Rectal smooth muscle tissue (tissue), 1 donor: ENCODE measurements around the gene STIL.
"Not testable (repeated sequence)": the region's sequence is repeated elsewhere in the genome, so short reads cannot be mapped to it uniquely, and the experiment has no call there.

ENCODE experiments used
- H3K27ac ChIP-seq: one replicate; pipeline ENCODE4 v1.7.0; 2013; ENCODE audit warnings: low read depth, low read length, inconsistent platforms
- H3K27me3 ChIP-seq: one replicate; pipeline ENCODE4 v1.7.0; 2013; ENCODE audit warnings: low read length; ENCODE audit not compliant: control insufficient read depth, insufficient read depth
- H3K36me3 ChIP-seq: one replicate; pipeline ENCODE4 v1.7.0; 2013; ENCODE audit warnings: low read length; ENCODE audit not compliant: control insufficient read depth, insufficient read depth
- H3K4me1 ChIP-seq: one replicate; pipeline ENCODE4 v1.7.0; 2013; ENCODE audit warnings: low read length; ENCODE audit not compliant: control insufficient read depth, insufficient read depth
- H3K4me3 ChIP-seq: one replicate; pipeline ENCODE4 v1.7.0; 2013; ENCODE audit warnings: low read length
- H3K9ac ChIP-seq: one replicate; pipeline ENCODE4 v1.7.0; 2013; ENCODE audit warnings: low read length

Gene STIL

DNA sequence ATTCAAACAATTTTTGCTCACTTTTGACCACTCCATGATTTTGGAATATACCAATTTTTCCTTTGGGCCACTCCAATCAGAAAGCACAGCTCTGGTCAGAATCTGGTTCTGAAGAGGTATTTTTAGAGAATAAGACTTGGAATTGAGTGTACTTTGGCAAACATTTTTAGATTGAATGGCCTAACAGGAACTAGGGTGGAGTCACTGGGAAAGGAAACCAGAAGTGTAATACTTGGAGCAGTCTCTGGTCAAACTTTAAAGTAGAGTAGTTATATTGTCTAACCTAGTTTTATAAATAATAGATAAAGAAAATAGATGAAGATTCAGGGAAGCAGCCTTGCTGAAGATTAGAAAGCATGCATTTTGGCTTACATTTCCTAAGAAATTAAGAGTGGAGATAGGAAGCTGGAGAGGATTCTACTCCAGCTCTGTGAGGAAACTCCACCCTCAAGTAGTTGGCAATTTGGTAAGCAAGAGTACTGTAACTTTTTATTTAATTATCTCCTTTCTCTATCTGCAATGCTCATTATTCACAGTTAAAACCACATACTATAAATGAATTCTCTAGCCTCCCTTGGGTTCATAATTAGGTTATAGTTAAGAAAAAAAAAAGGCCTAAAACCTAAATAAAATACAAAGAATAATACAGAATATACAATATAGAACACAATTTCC is 15.8 kb downstream of the STIL start:
- no peak overlapping the region for H3K27ac ChIP-seq

DNA sequence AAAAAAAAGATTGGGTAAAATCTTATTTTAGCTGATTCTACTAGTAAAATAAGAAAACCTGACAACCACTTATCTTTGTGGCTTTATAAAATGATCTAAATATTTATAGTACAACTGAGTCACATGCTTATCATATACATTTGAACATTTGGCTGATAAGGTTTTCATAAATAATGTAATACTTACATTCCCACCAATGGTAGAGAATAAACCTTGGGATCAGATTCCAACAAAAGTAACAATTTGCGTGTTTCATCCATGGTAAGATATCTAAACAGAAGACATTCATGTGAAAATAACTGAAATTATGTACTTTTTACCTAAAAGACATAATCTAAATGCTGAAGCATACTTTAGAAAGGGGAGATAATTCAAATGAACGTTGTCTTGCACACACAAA is 18.4 kb downstream of the STIL start:
- Histone ChIP-seq H3K9ac (no peak overlapping the region), H3K27me3 (no peaks in the 10 kb centered on the region), H3K27ac (no peak overlapping the region), H3K4me1 (no peaks in the 10 kb centered on the region), H3K36me3 (no peaks in the 10 kb centered on the region), H3K4me3 (no peak overlapping the region)

More for the DNA sequence above, 15.8 kb downstream of the STIL start:
- no peaks in the 10 kb centered on the region for H3K4me1 ChIP-seq
- H3K36me3 ChIP-seq, result no peaks in the 10 kb centered on the region
- H3K4me3 ChIP-seq, result no peak overlapping the region
- no peaks in the 10 kb centered on the region for H3K27me3 ChIP-seq
- H3K9ac ChIP-seq, result no peak overlapping the region

DNA sequence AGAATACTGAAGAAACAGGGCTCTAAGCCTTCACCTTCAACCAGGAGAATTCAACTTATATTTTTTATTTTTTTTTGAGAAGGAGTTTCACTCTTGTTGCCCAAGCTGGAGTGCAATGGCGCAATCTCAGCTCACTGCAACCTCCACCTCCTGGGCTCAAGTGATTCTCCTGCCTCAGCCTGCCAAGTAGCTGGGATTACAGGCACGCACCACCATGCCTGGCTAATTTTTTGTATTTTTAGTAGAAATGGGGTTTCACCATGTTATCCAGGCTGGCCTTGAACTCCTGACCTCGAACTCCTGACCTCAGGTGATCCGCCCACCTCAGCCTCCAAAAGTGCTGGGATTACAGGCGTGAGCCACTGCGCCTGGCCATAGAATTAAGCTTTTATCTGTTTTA is 19.1 kb downstream of the STIL start:
- H3K27me3 ChIP-seq, H3K4me3 ChIP-seq, H3K4me1 ChIP-seq, H3K9ac ChIP-seq, H3K27ac ChIP-seq, H3K36me3 ChIP-seq: not testable (repeated sequence)

DNA sequence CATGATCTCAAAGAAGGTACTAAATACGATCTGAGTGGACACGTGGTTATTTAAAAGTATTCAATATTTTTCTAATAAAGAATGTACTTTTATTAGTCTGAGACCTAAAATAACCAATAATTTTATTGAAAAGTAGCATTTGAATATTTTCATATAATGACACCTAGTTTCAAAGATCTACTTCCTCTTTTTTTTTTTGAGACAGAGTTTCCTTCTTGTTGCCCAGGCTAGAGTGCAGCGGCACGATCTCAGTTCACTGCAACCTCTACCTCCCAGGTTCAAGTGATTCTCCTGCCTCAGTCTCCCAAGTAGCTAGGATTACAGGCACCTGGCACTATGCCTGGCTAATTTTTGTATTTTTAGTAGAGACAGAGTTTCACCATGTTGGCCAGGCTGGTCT is 25.8 kb downstream of the STIL start:
- not testable (repeated sequence) for H3K9ac ChIP-seq, H3K36me3 ChIP-seq, H3K4me3 ChIP-seq, H3K27ac ChIP-seq, H3K4me1 ChIP-seq, H3K27me3 ChIP-seq

DNA sequence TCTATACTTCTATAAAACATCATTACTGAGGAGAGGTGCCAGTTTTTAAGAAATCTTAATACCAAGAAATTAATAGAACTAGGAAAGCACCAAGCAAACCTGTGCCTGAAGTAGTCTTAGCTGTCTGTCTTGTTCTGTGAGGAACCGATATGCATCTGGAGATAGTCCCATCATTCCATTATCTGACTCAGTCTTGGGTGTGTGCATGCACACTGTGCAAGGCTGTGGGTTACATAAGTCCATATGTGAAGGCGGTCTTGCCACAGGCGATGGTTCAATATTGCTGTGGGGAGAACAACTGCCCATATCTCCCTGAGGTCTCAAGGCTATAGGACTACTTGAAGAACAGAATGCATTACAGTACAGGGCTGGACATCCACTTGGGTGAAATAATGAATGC is 33.8 kb downstream of the STIL start:
- Histone ChIP-seq H3K4me3 (no peak overlapping the region), H3K36me3 (no peaks in the 10 kb centered on the region), H3K27ac (no peak overlapping the region), H3K27me3 (no peaks in the 10 kb centered on the region), H3K9ac (no peak overlapping the region), H3K4me1 (no peaks in the 10 kb centered on the region)

DNA sequence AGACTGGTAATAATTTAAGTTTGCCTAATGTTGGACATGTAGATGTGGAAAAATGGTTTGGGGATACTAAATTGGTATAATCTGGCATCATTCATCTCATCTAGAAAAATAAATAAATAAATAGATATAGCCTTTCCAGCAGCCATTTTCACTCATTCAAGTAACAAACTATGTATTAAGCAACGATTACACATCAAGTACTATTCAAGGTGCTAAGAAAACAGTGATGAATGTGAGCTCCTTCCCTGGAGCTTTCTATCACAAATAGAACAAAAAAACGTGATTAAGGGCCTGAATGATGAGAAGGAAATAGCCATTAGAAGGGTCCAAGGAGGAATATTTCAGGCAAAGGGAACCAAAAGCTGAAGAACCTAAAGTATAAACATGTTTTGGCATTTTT is 37.1 kb downstream of the STIL start:
- Histone ChIP-seq H3K9ac (no peak overlapping the region), H3K4me3 (no peak overlapping the region), H3K27ac (no peak overlapping the region), H3K4me1 (no peaks in the 10 kb centered on the region), H3K36me3 (no peaks in the 10 kb centered on the region), H3K27me3 (no peaks in the 10 kb centered on the region)

DNA sequence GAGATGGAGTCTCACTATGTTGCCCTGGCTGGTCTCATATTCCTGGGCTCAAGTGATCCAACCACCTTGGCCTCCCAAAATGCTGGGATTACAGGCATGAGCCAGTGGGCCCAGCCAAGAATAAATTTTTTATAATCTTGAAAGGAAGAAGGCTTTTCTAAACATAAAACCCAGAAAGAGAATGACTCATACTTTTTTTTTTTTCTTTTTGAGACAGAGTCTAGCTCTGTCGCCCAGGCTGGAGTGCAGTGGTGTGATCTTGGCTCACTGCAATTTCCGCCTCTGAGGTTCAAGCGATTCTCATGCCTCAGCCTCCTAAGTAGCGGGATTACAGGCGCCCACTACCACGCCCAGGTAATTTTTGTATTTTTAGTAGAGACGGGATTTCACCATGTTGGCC is 38.1 kb downstream of the STIL start:
- not testable (repeated sequence) for H3K4me1 ChIP-seq, H3K4me3 ChIP-seq, H3K36me3 ChIP-seq, H3K27me3 ChIP-seq, H3K9ac ChIP-seq, H3K27ac ChIP-seq

DNA sequence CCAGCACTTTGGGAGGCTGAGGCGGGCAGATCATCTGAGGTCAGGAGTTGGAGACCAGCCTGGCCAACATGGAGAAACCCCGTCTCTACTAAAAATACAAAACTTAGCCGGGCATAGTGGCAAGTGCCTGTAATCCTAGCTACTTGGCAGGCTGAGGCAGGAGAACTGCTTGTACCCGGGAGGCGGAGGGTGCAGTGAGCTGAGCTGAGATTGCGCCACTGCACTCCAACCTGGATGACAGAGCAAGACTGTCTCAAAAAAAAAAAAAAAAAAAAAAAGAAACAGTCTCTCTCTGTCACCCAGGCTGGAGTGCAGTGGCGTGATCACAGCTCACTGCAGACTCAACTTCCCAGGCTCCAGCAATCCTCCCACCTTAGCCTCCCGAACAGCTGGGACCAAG is 48.4 kb downstream of the STIL start:
- H3K4me1 ChIP-seq, H3K27ac ChIP-seq, H3K36me3 ChIP-seq, H3K4me3 ChIP-seq, H3K9ac ChIP-seq, H3K27me3 ChIP-seq: not testable (repeated sequence)

DNA sequence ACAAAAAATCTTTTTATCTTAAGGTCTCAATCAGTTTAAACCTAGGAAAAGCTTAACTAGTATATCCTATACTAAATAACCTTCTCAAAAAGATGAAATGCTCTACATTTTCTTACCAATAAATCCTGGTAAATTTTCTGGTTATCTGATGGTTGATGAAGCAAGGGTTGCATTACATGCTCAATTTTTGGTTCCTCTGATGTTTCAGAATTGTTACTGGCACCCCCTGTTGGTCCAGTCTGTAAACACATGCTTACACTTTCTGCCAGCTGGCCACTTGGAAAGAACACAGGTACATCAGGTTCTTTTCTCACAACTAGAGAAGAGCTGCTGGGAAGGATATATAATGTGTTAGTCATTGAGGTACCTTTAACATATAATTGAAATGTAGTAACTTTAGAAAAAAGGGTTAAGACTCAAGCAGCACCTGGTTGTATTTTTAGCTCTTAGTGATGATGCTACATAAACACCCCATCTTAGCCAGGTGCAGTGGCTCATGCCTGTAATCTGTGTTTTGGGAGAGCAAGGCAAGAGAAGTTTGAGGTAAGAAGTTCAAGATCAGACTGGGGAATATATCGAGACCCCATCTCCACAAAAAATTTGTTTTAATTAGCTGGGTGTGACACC is 51.0 kb downstream of the STIL start:
- Histone ChIP-seq H3K4me3 (no peak overlapping the region), H3K36me3 (no peaks in the 10 kb centered on the region), H3K4me1 (no peaks in the 10 kb centered on the region), H3K27ac (no peak overlapping the region), H3K27me3 (no peaks in the 10 kb centered on the region), H3K9ac (no peak overlapping the region)

DNA sequence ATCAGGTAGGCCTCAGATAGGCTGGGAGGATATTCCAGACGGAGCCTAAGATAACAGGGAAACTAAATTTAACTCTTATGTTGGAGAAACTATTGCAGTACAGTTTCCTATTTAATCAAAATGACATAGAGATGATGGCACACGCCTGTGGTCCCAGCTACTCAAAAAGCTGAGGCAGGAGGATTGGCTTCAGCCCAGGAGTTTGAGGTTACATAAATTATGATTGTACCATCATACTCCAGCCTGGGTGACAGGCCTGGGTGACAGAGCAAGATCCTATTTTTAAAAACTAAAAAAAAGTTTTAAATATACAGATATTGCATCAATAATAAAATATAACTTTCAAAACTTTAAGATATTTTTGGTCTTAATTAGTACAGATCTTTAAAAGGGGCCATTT is 56.7 kb downstream of the STIL start:
- Histone ChIP-seq H3K4me1 (no peaks in the 10 kb centered on the region), H3K9ac (no peak overlapping the region), H3K36me3 (no peaks in the 10 kb centered on the region), H3K4me3 (no peak overlapping the region), H3K27ac (no peak overlapping the region), H3K27me3 (no peaks in the 10 kb centered on the region)

DNA sequence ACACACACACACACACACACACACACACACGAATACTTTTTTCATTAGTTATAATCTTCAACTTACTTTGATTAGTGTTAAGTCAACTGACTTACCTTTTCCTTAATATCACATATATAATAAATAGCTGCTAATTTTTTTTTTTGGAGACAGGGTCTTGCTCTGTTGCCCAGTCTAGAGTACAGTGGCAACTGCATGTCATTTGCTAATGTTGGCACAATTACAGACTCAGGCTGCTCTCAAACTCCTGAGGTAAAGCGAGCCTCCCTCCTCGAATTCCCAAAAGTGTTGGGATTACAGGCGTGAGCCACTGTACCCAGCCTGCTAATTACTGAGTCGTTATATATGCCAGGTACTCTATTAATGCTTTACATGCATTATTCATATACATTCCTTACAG is 61.2 kb downstream of the STIL start:
- no peak overlapping the region for H3K9ac ChIP-seq
- no peak overlapping the region for H3K27ac ChIP-seq

DNA sequence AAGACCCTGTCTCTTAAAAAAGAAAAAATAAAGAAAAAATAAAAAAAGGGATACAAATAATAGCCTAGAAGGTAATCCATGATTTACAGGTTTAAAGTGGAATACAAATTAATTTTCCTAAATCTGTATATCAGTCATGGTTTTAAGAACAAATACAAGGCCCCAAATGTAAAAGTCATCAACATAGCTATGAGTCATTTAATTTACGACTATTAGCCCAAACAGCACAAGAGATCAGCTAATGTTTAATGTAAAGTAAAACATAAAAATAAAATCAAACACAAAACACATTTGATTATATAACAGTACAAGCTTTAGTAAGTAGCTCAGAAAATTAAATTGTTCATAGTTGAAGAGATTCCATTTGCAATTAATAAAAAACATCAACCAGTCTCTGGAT is 61.6 kb downstream of the STIL start:
- H3K4me3 ChIP-seq, result no peak overlapping the region
- no peaks in the 10 kb centered on the region for H3K27me3 ChIP-seq
- no peak overlapping the region for H3K27ac ChIP-seq
- no peaks in the 10 kb centered on the region for H3K4me1 ChIP-seq
- H3K36me3 ChIP-seq, result no peaks in the 10 kb centered on the region
- H3K9ac ChIP-seq, result no peak overlapping the region

More for the DNA sequence above, 61.2 kb downstream of the STIL start:
- H3K27me3 ChIP-seq, result no peaks in the 10 kb centered on the region
- no peak overlapping the region for H3K4me3 ChIP-seq
- H3K36me3 ChIP-seq, result no peaks in the 10 kb centered on the region
- no peaks in the 10 kb centered on the region for H3K4me1 ChIP-seq

DNA sequence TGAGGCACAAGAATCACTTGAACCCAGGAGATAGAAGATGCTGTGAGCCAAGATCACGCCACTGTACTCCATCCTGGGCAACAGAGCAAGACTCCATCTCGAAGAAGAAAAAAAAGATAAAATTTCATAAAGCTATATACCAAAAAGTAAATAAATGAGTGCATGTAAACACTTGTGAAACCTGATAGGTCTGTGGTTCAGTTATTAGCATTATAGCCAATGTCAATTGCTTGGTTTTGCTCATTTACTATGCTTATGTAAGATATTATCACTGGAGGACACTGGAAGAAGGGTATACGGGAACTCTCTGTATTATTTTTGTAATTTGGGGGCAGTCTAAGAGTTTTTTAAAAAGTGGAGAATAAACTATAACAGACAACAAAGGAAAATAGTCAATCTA is 64.2 kb downstream of the STIL start:
- Histone ChIP-seq H3K4me3 (no peak overlapping the region), H3K4me1 (no peaks in the 10 kb centered on the region), H3K27me3 (no peaks in the 10 kb centered on the region), H3K9ac (no peak overlapping the region), H3K36me3 (no peaks in the 10 kb centered on the region), H3K27ac (no peak overlapping the region)
